GM21786 (cell line): Measurements from ENCODE around the gene HBZ.
"Not testable (repeated sequence)": the region's sequence is repeated elsewhere in the genome, so short reads cannot be mapped to it uniquely, and the experiment has no call there.

Experiments used
- ATAC-seq: cut with Tn5 transposase; IDR thresholded peaks from one replicate; pipeline ENCODE4 v1.9.1; 2021; ENCODE audit not compliant: unreplicated experiment

Gene HBZ

DNA sequence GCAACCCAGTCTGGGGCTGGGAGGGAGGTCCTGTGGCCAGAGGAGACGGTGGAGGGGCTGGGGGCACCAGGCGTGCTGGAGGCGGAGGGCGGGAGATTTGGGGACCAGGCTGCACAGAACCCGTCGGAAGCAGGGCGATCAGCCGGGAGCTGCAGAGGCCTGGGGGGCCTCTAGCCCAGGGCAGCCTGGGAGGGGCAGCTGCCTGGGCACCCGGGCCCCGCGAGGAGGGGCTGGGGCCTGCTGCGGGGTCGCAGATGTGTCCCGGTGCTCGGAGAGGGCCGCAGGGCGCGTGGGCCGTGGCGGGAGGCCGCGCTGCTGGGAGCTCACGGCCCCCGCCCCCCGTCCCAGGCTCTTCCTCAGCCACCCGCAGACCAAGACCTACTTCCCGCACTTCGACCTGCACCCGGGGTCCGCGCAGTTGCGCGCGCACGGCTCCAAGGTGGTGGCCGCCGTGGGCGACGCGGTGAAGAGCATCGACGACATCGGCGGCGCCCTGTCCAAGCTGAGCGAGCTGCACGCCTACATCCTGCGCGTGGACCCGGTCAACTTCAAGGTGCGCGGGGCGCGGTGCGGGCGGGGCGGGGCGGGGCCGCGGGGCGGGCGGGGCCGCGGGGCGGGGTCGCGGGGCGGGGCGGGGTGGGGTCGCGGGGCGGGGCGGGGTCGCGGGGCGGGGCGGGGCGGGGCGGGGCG, 11.8 kb downstream of the HBZ start:
- not testable (repeated sequence) for ATAC-seq

DNA sequence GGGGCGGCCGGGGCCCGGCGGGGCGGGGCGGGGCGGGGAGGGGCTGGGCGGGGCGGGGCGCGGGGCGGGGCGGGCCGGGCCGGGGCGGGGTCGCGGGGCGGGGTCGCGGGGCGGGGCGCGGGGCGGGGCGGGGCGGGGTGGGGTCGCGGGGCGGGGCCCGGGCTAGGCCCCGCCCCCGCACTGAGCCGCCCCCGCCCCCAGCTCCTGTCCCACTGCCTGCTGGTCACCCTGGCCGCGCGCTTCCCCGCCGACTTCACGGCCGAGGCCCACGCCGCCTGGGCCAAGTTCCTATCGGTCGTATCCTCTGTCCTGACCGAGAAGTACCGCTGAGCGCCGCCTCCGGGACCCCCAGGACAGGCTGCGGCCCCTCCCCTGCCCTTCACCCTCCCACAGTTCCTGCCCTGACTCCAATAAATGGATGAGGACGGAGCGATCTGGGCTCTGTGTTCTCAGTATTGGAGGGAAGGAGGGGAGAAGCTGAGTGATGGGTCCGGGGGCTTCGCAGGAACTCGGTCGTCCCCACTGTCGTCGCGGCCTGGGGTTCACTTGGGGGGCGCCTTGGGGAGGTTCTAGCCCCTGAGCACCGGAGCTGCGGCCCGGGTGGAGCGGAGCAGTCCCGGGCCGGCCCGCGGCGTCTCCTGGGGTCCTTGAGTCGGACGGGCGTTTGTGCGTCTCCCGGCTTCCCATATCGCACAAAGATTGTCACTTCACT, 12.5 kb downstream of the HBZ start:
- ATAC-seq, result no peak

DNA sequence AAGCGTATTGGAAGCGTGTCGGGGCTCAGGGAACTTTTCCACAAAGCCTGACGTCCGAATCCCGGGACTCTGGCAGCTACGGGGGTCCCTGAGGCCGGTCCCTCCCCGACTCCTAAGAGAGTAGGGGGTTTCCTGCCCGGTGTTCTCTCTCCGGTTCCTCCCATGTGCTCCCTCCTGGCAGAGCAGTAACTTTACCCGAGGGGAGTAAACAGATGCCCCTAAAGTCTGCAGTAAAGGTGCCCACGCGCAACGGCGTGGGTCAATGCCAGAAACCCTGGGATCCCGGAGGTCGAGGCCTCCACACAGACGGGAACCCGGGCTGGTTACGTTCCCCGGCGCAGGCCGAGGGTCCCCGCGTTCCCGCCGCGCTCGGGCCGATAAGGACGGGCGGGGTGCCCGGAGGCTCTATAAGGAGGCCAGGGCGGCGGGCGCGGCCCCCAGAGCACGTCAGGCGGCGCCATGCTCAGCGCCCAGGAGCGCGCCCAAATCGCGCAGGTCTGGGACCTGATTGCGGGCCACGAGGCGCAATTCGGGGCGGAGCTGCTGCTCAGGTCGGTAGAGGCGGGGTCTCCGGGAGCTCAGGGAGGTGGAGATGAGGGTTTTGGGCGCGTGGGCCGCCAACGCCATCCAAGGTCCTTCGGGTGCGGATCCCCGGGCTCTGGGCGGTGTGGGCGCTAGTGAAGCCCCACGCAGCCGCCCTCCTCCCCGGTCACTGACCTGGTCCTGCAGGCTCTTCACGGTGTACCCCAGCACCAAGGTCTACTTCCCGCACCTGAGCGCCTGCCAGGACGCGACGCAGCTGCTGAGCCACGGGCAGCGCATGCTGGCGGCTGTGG, 13.3 kb downstream of the HBZ start, which contains the start of gene HBM:
Gene HBM, plus strand, starts transcription at position 440 of the 836 bp plus-strand sequence. Its CDS starts 20 bp downstream, at position 460.
- no peak for ATAC-seq

DNA sequence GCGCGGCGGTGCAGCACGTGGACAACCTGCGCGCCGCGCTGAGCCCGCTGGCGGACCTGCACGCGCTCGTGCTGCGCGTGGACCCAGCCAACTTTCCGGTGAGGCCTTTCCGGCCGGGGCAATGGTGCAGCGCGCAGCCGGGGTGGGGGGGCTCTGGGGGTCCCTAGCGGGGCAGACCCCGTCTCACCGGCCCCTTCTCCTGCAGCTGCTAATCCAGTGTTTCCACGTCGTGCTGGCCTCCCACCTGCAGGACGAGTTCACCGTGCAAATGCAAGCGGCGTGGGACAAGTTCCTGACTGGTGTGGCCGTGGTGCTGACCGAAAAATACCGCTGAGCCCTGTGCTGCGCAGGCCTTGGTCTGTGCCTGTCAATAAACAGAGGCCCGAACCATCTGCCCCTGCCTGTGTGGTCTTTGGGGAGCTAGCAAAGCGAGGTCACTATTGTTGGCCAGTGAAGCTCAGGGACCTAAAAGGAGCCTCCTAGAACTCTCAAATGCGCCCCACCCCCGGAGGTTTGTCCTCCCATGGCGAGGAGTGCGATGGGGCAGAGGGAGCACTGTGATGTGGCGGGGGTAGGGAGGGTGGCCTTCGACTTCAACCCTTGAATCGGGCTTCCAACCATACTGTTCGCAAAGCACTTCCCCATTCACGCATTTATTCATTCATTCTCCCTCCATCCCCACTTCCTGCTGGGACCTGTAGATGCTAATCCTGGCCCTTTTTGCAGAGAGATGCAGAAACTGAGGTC, 14.1 kb downstream of the HBZ start:
- no peak for ATAC-seq

GRCh38 chr16:167122-167690, 14.8 kb downstream of the HBZ start:
- ATAC-seq, result no peak

DNA sequence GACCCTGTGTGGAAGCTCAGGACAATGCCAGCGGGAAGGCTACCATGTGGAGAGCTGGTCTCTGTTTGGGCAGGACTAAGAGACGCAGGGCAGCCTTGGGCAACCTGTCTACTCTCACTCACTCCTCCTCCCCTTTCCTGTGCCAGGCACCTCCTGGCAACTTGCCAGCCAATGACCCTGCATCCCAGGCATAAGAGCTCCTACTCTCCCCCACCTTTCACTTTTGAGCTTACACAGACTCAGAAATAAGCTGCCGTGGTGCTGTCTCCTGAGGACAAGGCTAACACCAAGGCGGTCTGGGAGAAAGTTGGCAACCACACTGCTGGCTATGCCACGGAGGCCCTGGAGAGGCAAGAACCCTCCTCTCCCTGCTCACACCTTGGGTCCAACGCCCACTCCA, 16.0 kb downstream of the HBZ start:
- ATAC-seq, result no peak

DNA sequence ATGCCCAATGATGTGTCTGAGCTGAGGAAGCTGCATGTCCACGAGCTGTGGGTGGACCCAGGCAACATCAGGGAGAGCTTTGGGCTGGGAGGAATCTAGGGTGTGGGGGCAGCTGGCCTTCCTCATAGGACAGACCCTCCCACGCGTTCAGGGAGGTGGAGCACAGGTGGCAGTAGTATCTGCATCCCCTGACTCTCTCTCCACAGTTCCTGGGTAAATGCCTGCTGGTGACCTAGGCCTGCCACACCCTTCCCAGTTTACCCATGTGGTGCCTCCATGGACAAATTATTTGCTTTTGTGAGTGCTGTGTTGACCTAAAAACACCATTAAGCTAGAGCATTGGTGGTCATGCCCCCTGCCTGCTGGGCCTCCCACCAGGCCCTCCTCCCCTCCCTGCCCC, 16.6 kb downstream of the HBZ start:
- ATAC-seq, result no peak

DNA sequence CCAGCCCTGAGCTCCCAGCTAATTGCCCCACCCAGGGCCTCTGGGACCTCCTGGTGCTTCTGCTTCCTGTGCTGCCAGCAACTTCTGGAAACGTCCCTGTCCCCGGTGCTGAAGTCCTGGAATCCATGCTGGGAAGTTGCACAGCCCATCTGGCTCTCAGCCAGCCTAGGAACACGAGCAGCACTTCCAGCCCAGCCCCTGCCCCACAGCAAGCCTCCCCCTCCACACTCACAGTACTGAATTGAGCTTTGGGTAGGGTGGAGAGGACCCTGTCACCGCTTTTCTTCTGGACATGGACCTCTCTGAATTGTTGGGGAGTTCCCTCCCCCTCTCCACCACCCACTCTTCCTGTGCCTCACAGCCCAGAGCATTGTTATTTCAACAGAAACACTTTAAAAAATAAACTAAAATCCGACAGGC, 17.7 kb downstream of the HBZ start:
- not testable (repeated sequence) for ATAC-seq

DNA sequence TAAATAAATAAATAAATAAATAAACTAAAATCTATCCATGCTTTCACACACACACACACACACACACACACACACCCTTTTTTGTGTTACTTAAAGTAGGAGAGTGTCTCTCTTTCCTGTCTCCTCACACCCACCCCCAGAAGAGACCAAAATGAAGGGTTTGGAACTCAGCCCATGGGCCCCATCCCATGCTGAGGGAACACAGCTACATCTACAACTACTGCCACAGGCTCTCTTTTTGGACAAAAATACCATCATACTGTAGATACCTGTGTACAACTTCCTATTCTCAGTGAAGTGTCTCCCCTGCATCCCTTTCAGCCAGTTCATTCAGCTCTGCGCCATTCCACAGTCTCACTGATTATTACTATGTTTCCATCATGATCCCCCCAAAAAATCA, 18.3 kb downstream of the HBZ start:
- ATAC-seq, result no peak

DNA sequence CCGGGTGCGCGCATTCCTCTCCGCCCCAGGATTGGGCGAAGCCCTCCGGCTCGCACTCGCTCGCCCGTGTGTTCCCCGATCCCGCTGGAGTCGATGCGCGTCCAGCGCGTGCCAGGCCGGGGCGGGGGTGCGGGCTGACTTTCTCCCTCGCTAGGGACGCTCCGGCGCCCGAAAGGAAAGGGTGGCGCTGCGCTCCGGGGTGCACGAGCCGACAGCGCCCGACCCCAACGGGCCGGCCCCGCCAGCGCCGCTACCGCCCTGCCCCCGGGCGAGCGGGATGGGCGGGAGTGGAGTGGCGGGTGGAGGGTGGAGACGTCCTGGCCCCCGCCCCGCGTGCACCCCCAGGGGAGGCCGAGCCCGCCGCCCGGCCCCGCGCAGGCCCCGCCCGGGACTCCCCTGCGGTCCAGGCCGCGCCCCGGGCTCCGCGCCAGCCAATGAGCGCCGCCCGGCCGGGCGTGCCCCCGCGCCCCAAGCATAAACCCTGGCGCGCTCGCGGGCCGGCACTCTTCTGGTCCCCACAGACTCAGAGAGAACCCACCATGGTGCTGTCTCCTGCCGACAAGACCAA, 20.0 kb downstream of the HBZ start, which contains the start of gene HBA2:
Gene HBA2, plus strand, starts transcription at position 503 of the 568 bp plus-strand sequence. Its CDS starts 37 bp downstream, at position 540.
- ATAC-seq, result not testable (repeated sequence)

DNA sequence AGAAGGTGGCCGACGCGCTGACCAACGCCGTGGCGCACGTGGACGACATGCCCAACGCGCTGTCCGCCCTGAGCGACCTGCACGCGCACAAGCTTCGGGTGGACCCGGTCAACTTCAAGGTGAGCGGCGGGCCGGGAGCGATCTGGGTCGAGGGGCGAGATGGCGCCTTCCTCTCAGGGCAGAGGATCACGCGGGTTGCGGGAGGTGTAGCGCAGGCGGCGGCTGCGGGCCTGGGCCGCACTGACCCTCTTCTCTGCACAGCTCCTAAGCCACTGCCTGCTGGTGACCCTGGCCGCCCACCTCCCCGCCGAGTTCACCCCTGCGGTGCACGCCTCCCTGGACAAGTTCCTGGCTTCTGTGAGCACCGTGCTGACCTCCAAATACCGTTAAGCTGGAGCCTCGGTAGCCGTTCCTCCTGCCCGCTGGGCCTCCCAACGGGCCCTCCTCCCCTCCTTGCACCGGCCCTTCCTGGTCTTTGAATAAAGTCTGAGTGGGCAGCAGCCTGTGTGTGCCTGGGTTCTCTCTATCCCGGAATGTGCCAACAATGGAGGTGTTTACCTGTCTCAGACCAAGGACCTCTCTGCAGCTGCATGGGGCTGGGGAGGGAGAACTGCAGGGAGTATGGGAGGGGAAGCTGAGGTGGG, 20.9 kb downstream of the HBZ start:
- not testable (repeated sequence) for ATAC-seq

GRCh38 chr16:173928-174769, 21.7 kb downstream of the HBZ start:
- ATAC-seq, result not testable (repeated sequence)

DNA sequence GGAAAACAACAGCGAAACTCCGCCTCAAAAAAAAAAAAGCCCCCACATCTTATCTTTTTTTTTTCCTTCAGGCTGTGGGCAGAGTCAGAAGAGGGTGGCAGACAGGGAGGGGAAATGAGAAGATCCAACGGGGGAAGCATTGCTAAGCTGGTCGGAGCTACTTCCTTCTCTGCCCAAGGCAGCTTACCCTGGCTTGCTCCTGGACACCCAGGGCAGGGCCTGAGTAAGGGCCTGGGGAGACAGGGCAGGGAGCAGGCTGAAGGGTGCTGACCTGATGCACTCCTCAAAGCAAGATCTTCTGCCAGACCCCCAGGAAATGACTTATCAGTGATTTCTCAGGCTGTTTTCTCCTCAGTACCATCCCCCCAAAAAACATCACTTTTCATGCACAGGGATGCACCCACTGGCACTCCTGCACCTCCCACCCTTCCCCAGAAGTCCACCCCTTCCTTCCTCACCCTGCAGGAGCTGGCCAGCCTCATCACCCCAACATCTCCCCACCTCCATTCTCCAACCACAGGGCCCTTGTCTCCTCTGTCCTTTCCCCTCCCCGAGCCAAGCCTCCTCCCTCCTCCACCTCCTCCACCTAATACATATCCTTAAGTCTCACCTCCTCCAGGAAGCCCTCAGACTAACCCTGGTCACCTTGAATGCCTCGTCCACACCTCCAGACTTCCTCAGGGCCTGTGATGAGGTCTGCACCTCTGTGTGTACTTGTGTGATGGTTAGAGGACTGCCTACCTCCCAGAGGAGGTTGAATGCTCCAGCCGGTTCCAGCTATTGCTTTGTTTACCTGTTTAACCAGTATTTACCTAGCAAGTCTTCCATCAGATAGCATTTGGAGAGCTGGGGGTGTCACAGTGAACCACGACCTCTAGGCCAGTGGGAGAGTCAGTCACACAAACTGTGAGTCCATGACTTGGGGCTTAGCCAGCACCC, 22.8 kb downstream of the HBZ start:
- no peak for ATAC-seq

DNA sequence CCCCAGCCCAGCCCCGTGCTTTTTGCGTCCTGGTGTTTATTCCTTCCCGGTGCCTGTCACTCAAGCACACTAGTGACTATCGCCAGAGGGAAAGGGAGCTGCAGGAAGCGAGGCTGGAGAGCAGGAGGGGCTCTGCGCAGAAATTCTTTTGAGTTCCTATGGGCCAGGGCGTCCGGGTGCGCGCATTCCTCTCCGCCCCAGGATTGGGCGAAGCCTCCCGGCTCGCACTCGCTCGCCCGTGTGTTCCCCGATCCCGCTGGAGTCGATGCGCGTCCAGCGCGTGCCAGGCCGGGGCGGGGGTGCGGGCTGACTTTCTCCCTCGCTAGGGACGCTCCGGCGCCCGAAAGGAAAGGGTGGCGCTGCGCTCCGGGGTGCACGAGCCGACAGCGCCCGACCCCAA, 23.6 kb downstream of the HBZ start:
- ATAC-seq, result not testable (repeated sequence)

- not testable (repeated sequence) for ATAC-seq
These were observed 24.3 kb downstream of the HBZ start, which contains the start of gene HBA1 for GRCh38 chr16:176477-177382. TSS of gene HBA1 (plus strand) at chr16:176680. CDS start at chr16:176717, 37 bp downstream.

DNA sequence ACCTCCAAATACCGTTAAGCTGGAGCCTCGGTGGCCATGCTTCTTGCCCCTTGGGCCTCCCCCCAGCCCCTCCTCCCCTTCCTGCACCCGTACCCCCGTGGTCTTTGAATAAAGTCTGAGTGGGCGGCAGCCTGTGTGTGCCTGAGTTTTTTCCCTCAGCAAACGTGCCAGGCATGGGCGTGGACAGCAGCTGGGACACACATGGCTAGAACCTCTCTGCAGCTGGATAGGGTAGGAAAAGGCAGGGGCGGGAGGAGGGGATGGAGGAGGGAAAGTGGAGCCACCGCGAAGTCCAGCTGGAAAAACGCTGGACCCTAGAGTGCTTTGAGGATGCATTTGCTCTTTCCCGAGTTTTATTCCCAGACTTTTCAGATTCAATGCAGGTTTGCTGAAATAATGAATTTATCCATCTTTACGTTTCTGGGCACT, 25.0 kb downstream of the HBZ start:
- ATAC-seq, result no peak
